Brain microvascular endothelial cell (primary cell): ENCODE data around the gene RRP36.
A peak's percentile ranks its signal among the peaks of the same experiment; 100 is the strongest.

Source experiments
- DNase-seq: peaks from one replicate; pipeline ENCODE4 v3.0.0-alpha.2; 2020
- H3K27ac ChIP-seq: fragments of 250-450 bp; sonication (Bioruptor Pico); 2 replicates; pipeline ENCODE4 v1.5.1; 2020; ENCODE audit warnings: mild to moderate bottlenecking, moderate library complexity
- H3K27me3 ChIP-seq: fragments of 250-450 bp; sonication (Bioruptor Pico); replicated peaks from 2 replicates; pipeline ENCODE4 v1.5.1; 2020; ENCODE audit warnings: mild to moderate bottlenecking
- H3K36me3 ChIP-seq: fragments of 250-450 bp; sonication (Bioruptor Pico); replicated peaks from 2 replicates; pipeline ENCODE4 v1.5.1; 2020; ENCODE audit warnings: mild to moderate bottlenecking
- H3K4me3 ChIP-seq: 2 replicates; pipeline ENCODE4 v1.5.1; 2011; ENCODE audit warnings: low read depth, mild to moderate bottlenecking, control low read depth, low read length, moderate library complexity
- in situ Hi-C: cut with HindIII; loops from 2 replicates; pipeline ENCODE4 v1.10.0; 2017; ENCODE audit warnings: low sequenced_read_pairs, low pct_ligation_motif_present
- TF ChIP-seq, protein P1 (sequence below): IDR thresholded peaks from 2 replicates; pipeline ENCODE4 v1.5.1; 2011; ENCODE audit warnings: low read depth, mild to moderate bottlenecking, moderate library complexity, low read length, control low read depth, inconsistent platforms; ENCODE audit errors: missing control alignments

Gene RRP36

DNA sequence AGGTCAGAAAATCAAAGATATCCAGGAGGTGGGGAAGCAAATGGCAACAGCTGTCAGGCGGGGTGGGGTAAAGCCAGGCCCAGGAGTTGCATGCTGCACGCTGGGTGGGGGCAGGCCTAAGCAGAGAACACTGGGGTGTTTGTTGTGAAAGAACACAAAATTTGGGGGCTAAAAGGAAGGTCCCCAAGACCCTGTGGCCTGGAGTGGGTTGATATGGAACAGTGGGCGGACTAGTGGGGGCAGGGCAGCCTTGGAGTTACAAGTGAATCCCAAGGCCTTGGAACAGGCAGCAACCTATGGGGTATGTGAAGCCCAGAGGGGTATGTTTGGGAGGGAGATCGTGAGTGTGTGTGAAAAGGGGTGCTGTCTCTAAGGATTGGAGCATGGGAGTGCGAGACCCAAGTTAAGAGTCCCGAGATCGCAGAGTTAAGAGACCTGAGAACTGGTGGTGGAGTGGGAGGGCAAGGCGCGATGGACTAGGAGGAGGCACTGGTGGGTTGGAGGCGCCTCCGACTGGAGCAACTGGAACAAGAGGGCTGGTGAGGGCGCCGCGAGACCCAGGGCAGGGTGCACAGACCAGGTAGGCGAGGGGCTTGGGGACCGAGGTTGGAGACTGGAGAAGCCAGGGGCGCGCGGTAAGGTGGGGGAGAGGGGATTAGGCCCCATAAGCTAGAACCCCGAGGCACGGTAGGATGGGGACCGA is 31.6 kb downstream of the RRP36 start:
- H3K27ac ChIP-seq, result peak overlapping the region; percentile 94
- peaks cover 23% of the 10 kb centered on the region for H3K36me3 ChIP-seq
- peak overlapping the region; percentile 85 for H3K4me3 ChIP-seq
- no peaks in the 10 kb centered on the region for H3K27me3 ChIP-seq
- in situ Hi-C loops, result no loop called here
- TF ChIP-seq, protein P1, sequence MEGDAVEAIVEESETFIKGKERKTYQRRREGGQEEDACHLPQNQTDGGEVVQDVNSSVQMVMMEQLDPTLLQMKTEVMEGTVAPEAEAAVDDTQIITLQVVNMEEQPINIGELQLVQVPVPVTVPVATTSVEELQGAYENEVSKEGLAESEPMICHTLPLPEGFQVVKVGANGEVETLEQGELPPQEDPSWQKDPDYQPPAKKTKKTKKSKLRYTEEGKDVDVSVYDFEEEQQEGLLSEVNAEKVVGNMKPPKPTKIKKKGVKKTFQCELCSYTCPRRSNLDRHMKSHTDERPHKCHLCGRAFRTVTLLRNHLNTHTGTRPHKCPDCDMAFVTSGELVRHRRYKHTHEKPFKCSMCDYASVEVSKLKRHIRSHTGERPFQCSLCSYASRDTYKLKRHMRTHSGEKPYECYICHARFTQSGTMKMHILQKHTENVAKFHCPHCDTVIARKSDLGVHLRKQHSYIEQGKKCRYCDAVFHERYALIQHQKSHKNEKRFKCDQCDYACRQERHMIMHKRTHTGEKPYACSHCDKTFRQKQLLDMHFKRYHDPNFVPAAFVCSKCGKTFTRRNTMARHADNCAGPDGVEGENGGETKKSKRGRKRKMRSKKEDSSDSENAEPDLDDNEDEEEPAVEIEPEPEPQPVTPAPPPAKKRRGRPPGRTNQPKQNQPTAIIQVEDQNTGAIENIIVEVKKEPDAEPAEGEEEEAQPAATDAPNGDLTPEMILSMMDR, result no peak
- peak; percentile 12 for DNase-seq

DNA sequence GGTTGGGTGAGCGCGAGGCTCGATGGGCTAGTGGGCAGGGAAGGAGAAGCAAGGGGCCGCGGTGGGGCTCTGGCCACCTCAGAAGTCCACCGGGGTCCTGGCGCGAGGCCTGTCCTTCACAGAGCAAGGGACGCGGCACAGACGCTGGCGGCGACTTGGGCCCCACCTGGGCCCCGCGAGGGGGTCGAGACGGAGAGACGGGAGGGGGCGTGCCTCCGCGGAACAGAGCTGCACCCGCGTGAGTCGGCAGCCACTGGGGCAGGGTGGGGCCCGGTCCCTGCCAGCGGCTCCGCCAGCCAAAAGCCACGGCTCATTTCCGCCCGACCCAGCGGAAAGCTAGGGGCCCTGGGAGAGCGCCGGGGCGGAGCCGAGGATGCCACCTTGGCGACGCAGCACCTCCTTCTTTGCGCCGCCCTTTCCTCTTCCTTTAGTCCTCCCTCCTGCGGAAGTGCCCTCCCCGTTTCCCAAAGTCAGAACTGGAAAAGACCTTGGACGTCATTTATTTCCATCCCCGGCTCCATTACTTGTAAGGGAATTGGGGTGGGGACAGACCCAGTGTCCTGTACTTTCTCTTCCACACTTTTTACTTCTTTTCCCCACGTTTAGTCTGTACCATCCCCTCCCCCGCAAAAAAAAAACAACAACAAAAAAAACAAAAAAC is 32.3 kb downstream of the RRP36 start, which contains the start of gene CUL7:
Gene CUL7 (minus strand): TSS at position 307 of the 661 bp plus-strand sequence. CDS start 1,063 bp downstream, outside the sequence.
- H3K4me3 ChIP-seq, result peak within 1 kb of the TSS; percentile 85
- H3K27me3 ChIP-seq, result no peaks in the 10 kb centered on the region
- TF ChIP-seq, protein P1, result no peak
- in situ Hi-C loops, result no loop called here
- peak; percentile 84 for DNase-seq
- H3K36me3 ChIP-seq, result peaks cover 21% of the 10 kb centered on the region
- peak within 1 kb of the TSS; percentile 94 for H3K27ac ChIP-seq

GRCh38 chr6:43054206-43054943 is 33.0 kb downstream of the RRP36 start:
- no peaks in the 10 kb centered on the region for H3K27me3 ChIP-seq
- in situ Hi-C loops, result no loop called here
- H3K4me3 ChIP-seq, result peak overlapping the region; percentile 85
- H3K36me3 ChIP-seq, result peaks cover 16% of the 10 kb centered on the region
- TF ChIP-seq, protein P1, result no peak
- DNase-seq, result no peak
- peak overlapping the region; percentile 94 for H3K27ac ChIP-seq

GRCh38 chr6:43055966-43056365 is 34.5 kb downstream of the RRP36 start:
- in situ Hi-C loops, result no loop called here
- H3K36me3 ChIP-seq, result peaks cover 6% of the 10 kb centered on the region
- H3K27me3 ChIP-seq, result no peaks in the 10 kb centered on the region
- no peak overlapping the region for H3K27ac ChIP-seq
- TF ChIP-seq, protein P1, result no peak
- H3K4me3 ChIP-seq, result no peak overlapping the region
- DNase-seq, result no peak

DNA sequence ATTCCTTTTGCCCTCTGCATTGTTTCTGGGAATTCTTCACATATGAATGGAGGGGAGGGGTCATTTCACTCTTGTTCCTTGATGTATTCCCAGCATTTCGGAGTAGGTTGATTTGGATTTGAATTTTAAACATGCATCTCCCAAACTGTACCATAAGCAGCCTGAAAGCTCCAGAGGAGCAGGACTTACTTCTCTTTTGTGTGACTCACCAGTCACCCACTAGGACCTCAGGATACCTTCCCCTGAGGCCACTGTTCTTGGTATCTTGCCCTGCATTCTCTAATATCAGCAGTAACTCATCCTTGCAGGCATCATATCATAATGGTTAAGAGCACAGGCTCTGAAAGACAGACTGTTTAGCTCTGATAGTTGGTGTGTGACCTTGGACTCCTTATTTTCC is 37.1 kb downstream of the RRP36 start:
- H3K4me3 ChIP-seq, result peak overlapping the region; percentile 82
- TF ChIP-seq, protein P1, result no peak
- no peak for DNase-seq
- H3K27ac ChIP-seq, result no peak overlapping the region
- H3K36me3 ChIP-seq, result peaks cover 6% of the 10 kb centered on the region
- H3K27me3 ChIP-seq, result no peaks in the 10 kb centered on the region
- in situ Hi-C loops, result no loop called here
